KBM-7 (cell line): Measurements from ENCODE around the gene TMUB1.
A peak's percentile ranks its signal among the peaks of the same experiment; 100 is the strongest.

ENCODE experiments used
- DNase-seq: peaks from one replicate; pipeline ENCODE4 v3.0.0-alpha.2; 2015
- in situ Hi-C: fragments of 300-500 bp; cut with MboI; formaldehyde crosslinking; loops from 2 replicates; pipeline ENCODE4 v1.14.3; 2020; ENCODE audit warnings: low sequenced_read_pairs, low pct_unique_long_range_greater_than_20kb, mixed read lengths

TMUB1 gene

GRCh38 chr7:151107882-151108281, 24.6 kb upstream of the TMUB1 start:
- in situ Hi-C loops: no loop called here
- no peak for DNase-seq

GRCh38 chr7:151104411-151105235, 21.3 kb upstream of the TMUB1 start:
- DNase-seq: no peak
- in situ Hi-C loops: no loop called here

GRCh38 chr7:151103973-151104372, 20.7 kb upstream of the TMUB1 start:
- in situ Hi-C loops: no loop called here

GRCh38 chr7:151102991-151103390, 19.7 kb upstream of the TMUB1 start:
- DNase-seq: no peak
- in situ Hi-C loops: no loop called here

More at GRCh38 chr7:151103973-151104372, 20.7 kb upstream of the TMUB1 start:
- no peak for DNase-seq

- in situ Hi-C loops: no loop called here
Observed at GRCh38 chr7:151101621-151102396, 18.5 kb upstream of the TMUB1 start.

GRCh38 chr7:151100921-151101320, 17.6 kb upstream of the TMUB1 start:
- DNase-seq: no peak
- in situ Hi-C loops: no loop called here

More at GRCh38 chr7:151101621-151102396, 18.5 kb upstream of the TMUB1 start:
- no peak for DNase-seq

- in situ Hi-C loops: no loop called here
- no peak for DNase-seq
Observed at GRCh38 chr7:151099486-151100211, 16.4 kb upstream of the TMUB1 start.

- DNase-seq: no peak
- in situ Hi-C loops: no loop called here
Observed at GRCh38 chr7:151095828-151096475, 12.7 kb upstream of the TMUB1 start.

GRCh38 chr7:151095123-151095797, 12.0 kb upstream of the TMUB1 start:
- in situ Hi-C loops: no loop called here
- no peak for DNase-seq

- no peak for DNase-seq
- in situ Hi-C loops: no loop called here
Observed at GRCh38 chr7:151094675-151095074, 11.4 kb upstream of the TMUB1 start.

- in situ Hi-C loops: no loop called here
- DNase-seq: no peak
Observed at GRCh38 chr7:151093748-151094147, 10.5 kb upstream of the TMUB1 start.

GRCh38 chr7:151091988-151092387, 8.7 kb upstream of the TMUB1 start:
- DNase-seq: no peak
- in situ Hi-C loops: no loop called here

GRCh38 chr7:151091431-151091830, 8.1 kb upstream of the TMUB1 start:
- no peak for DNase-seq
- in situ Hi-C loops: no loop called here

- in situ Hi-C loops: no loop called here
- DNase-seq: no peak
Observed at GRCh38 chr7:151091003-151091402, 7.7 kb upstream of the TMUB1 start.

- DNase-seq: no peak
- in situ Hi-C loops: no loop called here
Observed at GRCh38 chr7:151089893-151090730, 6.8 kb upstream of the TMUB1 start.

- peak; percentile 73 for DNase-seq
- in situ Hi-C loops: no loop called here
Observed at GRCh38 chr7:151088856-151089699, 5.8 kb upstream of the TMUB1 start.
